Embryonic facial prominence (tissue), 1 donor: ENCODE results near the gene KCNMB3.
"Not testable (repeated sequence)": the region's sequence is repeated elsewhere in the genome, so short reads cannot be mapped to it uniquely, and the experiment has no call there.

ENCODE experiments used
- DNase-seq: peaks from one replicate; pipeline ENCODE4 v3.0.0-alpha.2; 2016; ENCODE audit errors: extremely low spot score

Gene KCNMB3, protein sequence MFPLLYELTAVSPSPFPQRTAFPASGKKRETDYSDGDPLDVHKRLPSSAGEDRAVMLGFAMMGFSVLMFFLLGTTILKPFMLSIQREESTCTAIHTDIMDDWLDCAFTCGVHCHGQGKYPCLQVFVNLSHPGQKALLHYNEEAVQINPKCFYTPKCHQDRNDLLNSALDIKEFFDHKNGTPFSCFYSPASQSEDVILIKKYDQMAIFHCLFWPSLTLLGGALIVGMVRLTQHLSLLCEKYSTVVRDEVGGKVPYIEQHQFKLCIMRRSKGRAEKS

GRCh38 chr3:179250803-179251476, at the start of gene KCNMB3:
KCNMB3 (minus strand) TSS chr3:179251114; CDS start chr3:179250990, 124 bp downstream.
- no peak for DNase-seq

GRCh38 chr3:179299999-179300613, 49.2 kb upstream of the KCNMB3 start:
- no peak for DNase-seq

DNA sequence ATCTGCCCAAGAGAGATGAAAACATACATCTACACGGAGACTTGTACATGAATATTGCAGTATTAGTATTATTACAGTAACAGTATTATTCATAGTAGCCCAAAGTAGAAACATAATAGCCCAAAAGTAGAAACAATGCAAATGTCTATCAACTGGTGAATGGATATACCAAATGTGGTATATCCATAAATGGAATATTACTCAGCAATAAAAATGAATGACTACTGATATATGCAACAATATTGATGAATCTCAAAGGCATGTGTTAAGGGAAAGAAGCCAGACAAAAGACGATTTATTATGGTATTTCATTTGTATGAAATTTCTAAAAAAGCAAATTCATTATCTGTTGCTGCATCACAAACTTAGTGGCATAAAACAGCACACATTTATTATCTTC, 48.4 kb upstream of the KCNMB3 start:
- DNase-seq: no peak

GRCh38 chr3:179297971-179298725, 47.2 kb upstream of the KCNMB3 start:
- no peak for DNase-seq

DNA sequence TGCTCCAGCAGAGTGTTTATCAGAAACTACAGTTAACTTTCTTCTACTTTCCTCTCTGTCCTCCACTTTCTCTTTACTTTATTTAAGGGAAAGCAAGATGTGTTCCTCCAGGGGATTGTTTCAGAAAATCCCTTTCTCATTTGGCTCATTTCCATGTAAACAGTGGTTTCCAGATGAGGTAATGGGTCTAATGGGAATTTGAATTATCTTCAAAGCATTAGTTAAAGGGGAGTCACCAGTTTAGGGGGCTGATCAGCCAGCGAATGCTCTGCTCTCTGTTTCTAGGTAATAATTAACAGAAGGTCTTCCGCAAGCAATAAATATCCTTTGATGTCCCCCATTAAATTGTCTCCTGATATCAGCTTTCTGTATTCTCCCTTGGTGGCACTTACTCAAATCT, 41.5 kb upstream of the KCNMB3 start:
- DNase-seq: no peak

GRCh38 chr3:179289295-179289694, 38.4 kb upstream of the KCNMB3 start:
- DNase-seq: no peak

- no peak for DNase-seq
Measured at GRCh38 chr3:179288845-179289244, 37.9 kb upstream of the KCNMB3 start.

DNA sequence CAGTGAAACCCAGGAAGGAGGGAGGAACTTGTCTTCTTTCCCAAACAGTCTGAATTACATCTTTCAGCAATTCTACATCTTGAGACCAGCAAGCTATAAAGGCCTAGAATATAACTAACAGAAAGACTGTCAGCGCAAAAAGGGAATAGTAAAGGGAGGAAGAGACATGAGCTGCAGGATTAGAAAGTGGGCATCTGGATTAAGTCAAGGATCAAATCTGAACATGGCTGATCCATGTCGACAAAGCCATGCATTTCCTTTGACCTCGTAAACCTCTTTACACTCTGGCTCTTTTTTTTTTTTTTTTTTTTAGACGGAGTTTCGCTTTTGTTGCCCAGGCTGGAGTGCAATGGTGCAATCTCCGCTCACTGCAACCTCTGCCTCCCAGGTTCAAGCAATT, 35.4 kb upstream of the KCNMB3 start:
- no peak for DNase-seq

DNA sequence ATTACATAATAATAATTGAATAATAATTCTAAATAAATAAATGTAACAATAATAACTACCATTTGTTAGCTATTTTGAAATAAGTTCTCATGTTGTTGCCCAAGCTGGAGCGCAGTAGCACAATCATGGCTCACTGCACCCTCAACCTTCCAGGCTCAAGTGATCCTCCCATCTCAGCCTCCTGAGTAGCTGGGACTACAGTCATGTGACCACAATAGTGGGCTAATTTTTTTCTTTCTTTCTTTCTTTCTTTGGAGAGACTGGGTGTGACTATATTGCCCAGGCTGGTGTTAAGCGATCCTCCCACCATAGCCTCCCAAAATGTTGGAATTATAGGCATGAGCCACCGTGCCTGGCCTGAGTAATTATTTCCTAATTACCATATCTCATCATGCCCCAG, 30.9 kb upstream of the KCNMB3 start:
- no peak for DNase-seq

- DNase-seq: no peak
Measured at GRCh38 chr3:179279837-179280236, 28.9 kb upstream of the KCNMB3 start.

DNA sequence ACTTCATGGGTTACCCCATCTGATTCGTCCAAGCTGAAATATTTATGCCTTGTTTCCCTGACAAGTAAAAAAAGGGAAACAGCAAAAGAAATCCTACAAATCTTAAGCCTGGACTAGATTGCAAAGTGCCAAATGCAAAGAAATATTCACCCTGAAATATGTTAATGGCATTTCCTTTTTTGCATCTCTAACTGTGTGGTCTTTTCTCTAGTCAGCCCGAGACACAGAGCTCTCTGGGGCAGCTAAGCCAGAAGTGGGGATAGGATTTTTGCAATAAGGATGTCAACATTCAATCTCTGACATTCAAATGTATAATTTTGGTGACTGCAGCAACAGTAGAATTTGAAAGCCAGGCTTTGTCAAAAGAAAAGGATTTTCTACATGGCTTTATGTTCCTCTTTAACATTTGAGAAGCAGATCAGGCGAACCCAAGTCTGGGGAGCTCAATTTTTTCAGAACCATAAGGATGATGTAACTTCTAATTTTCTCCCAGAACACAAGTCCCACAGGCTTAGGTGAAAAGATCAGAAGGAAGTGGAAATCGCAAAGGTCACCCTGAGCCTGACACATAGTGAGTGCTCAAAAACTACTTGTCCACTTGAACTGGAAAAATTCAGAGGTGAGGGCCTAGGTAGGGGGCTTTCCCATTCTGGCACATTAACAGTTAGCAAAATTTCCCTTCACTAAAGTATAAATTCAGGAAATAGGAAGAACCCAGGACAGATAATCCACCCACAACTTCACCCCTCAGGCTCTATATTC, 28.2 kb upstream of the KCNMB3 start:
- DNase-seq: no peak

- DNase-seq: no peak
Measured at GRCh38 chr3:179278151-179278550, 27.2 kb upstream of the KCNMB3 start.

GRCh38 chr3:179276743-179277142, 25.8 kb upstream of the KCNMB3 start:
- no peak for DNase-seq

DNA sequence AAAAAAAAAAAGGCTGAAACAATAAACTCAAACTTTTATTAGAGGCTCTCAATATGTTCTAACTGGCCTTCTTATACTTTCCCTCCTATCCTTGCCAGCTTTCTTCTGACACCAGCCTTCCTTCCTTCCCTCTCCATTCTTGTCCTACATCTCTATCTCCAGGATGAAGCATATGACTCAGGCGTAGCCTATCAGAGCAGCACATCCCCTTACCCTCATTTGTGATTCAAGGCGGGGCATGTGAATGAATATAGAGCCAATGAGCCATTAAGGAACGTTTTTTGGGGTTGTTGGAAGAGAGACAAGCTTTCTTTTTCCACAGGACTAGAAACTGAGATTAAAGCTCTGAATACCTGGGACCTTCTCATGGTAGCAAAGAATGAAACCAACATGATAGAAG, 25.1 kb upstream of the KCNMB3 start:
- DNase-seq: no peak

DNA sequence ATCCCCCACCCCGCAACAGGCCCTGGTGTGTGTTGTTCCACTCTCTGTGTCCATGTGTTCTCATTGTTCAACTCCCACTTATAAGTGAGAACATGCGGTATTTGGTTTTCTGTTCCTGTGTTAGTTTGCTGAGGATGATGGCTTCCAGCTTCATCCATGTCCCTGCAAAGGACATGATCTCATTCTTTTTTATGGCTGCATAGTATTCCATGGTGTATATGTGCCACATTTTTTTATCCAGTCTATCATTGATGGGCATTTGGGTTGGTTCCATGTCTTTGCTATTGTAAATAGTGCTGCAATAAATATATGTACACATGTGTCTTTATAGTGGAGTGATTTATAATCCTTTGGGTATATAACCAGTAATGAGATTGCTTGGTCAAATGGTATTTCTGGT, 23.5 kb upstream of the KCNMB3 start:
- DNase-seq: not testable (repeated sequence)

DNA sequence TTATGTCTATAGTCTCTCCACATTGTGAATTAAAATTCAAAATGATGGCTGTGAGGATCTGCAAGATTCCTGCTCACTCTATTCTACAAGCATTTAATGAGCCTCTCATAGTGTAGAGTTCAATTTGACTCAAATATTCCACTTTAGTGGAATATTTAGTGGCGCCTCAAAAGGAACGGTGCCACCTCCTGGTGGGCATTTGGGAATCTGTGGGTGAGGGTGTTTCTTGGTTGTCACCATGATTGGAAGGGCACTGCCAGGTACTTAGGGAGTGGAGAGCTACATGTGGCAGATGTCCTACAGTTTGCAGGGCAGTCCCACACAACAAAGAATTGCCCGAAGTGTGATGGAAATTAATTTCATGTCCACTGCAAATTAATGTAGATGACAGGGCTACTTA, 21.5 kb upstream of the KCNMB3 start:
- no peak for DNase-seq

GRCh38 chr3:179269152-179269707, 18.3 kb upstream of the KCNMB3 start:
- no peak for DNase-seq

- DNase-seq: no peak
Measured at GRCh38 chr3:179268400-179269051, 17.6 kb upstream of the KCNMB3 start.

GRCh38 chr3:179266701-179267211, 15.8 kb upstream of the KCNMB3 start:
- DNase-seq: no peak

GRCh38 chr3:179265875-179266274, 15.0 kb upstream of the KCNMB3 start:
- no peak for DNase-seq

DNA sequence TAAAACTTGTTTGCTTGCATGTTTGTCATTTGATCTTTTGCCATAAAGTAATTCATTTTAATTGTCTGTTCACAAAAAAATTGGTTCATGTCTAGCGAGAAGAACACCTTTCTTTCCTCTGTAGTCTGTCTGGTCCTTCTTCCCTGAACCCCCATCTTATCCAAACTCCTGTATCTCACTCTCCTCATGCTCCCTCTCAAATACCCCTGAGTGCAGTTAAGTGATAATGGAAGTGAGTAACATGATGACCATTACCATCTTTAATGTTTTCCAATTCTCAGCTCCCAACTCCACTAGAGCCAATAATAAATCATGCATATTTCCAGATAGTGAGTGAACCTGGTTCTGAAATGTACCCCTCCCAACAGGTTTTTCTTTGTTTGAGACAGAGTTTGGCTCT, 14.2 kb upstream of the KCNMB3 start:
- no peak for DNase-seq
